Memory B cell (primary cell): ENCODE measurements around the gene AGBL4.

Experiments used
- ATAC-seq: fragments of 150-1000 bp; cut with Tn5 transposase; 2 replicates; pipeline ENCODE4 v1.10.0; 2021; ENCODE audit warnings: low read depth, mild to moderate bottlenecking, moderate library complexity
- DNase-seq, 2 donors: peaks; one replicate each; pipeline ENCODE4 v3.0.0; 2022; ENCODE audit warnings: low spot score in 2 of 2
- H3K27ac Mint-ChIP-seq: one replicate; pipeline ENCODE4 v1.8.0; 2022; ENCODE audit warnings: mild to moderate bottlenecking, moderate library complexity, mixed read lengths
- H3K27me3 Mint-ChIP-seq: one replicate; pipeline ENCODE4 v1.8.0; 2022; ENCODE audit warnings: mixed read lengths
- H3K36me3 Mint-ChIP-seq: one replicate; pipeline ENCODE4 v1.8.0; 2022; ENCODE audit warnings: mild to moderate bottlenecking, mixed read lengths
- H3K4me1 Mint-ChIP-seq: one replicate; pipeline ENCODE4 v1.8.0; 2022; ENCODE audit warnings: mixed read lengths
- H3K4me3 Mint-ChIP-seq: one replicate; pipeline ENCODE4 v1.8.0; 2022; ENCODE audit warnings: mild to moderate bottlenecking, moderate library complexity, mixed read lengths
- H3K9me3 Mint-ChIP-seq: one replicate; pipeline ENCODE4 v1.8.0; 2022; ENCODE audit warnings: mixed read lengths

Gene AGBL4

GRCh38 chr1:48741380-48741779 is 1282.4 kb downstream of the AGBL4 start:
- DNase-seq: no peak
- Mint-ChIP-seq H3K36me3 (peaks cover 45% of the 10 kb centered on the region), H3K4me1 (peaks cover 12% of the 10 kb centered on the region), H3K27me3 (no peaks in the 10 kb centered on the region), H3K4me3 (no peak overlapping the region), H3K9me3 (no peaks in the 10 kb centered on the region), H3K27ac (no peak overlapping the region)
- no peak for ATAC-seq

DNA sequence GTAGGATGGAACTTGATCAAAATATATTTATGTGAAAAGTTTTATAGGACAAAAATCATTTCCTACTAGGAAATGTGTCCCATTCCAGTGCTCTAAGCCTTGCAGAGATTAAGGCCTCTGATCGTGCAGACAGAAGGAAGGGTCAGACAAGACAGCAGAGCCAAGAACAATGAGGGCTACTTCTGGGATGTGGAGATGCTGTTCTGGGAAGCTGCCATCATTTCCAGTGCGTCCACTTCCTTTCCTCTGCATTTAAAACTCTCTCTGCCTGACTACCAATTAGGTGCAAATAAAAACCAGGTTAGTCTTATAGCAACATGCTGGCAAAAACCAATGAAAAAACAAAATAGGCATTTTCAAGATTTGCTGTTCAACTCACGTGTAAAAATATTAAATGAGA is 1283.1 kb downstream of the AGBL4 start:
- Mint-ChIP-seq H3K4me1 (peaks cover 13% of the 10 kb centered on the region), H3K4me3 (no peak overlapping the region), H3K27ac (no peak overlapping the region), H3K36me3 (peaks cover 48% of the 10 kb centered on the region), H3K27me3 (no peaks in the 10 kb centered on the region), H3K9me3 (no peaks in the 10 kb centered on the region)
- no peak for ATAC-seq
- DNase-seq: no peak

DNA sequence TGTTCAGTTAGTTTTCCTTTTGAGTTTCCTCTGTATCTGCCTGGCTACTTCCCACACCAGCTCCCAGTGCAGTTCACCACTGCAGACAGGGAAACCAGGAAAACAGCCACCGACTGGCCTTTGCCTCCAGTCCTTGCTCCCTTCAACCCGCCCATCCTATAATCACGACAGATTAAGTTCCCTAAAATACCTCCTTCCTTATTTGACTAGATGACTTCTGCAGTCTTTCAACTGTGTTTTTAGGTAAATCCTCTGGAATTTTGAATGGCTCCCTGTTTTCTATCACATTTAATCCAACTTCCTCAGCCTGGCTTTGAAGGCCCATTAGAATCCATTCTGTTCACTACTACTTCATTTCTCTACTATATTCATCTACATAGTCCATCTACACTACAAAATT is 1284.7 kb downstream of the AGBL4 start:
- peaks cover 5% of the 10 kb centered on the region for H3K4me1 Mint-ChIP-seq
- ATAC-seq (no peak), DNase-seq (no peak)
- no peaks in the 10 kb centered on the region for H3K27me3 Mint-ChIP-seq
- H3K27ac Mint-ChIP-seq: no peak overlapping the region
- peaks cover 49% of the 10 kb centered on the region for H3K36me3 Mint-ChIP-seq
- no peaks in the 10 kb centered on the region for H3K9me3 Mint-ChIP-seq
- no peak overlapping the region for H3K4me3 Mint-ChIP-seq

DNA sequence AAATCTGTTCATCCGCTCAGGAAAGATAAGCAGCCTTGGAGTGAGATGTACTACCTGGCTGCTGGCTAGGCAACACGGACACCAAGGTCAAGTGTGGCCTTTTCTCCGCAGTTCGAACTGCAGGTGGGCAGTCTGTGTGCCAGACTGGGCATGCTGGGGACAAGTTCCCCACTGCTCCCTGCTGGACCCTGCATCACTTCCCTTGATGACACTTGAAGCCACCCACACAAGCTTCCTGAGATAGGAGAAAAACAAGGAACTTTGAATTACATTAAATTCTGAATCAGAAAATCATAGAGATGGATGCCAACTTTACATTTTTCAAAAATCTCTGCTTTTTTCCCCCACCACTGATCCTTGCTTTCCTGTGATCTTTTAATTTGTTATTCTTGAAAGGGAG is 1285.4 kb downstream of the AGBL4 start:
- no peak overlapping the region for H3K27ac Mint-ChIP-seq
- H3K9me3 Mint-ChIP-seq: no peaks in the 10 kb centered on the region
- no peaks in the 10 kb centered on the region for H3K27me3 Mint-ChIP-seq
- no peak for DNase-seq
- peaks cover 5% of the 10 kb centered on the region for H3K4me1 Mint-ChIP-seq
- no peak overlapping the region for H3K4me3 Mint-ChIP-seq
- H3K36me3 Mint-ChIP-seq: peaks cover 49% of the 10 kb centered on the region
- no peak for ATAC-seq

GRCh38 chr1:48735796-48736195 is 1288.0 kb downstream of the AGBL4 start:
- Mint-ChIP-seq H3K27me3 (no peaks in the 10 kb centered on the region), H3K4me3 (no peak overlapping the region), H3K9me3 (no peaks in the 10 kb centered on the region), H3K4me1 (peaks cover 5% of the 10 kb centered on the region), H3K27ac (no peak overlapping the region), H3K36me3 (peaks cover 36% of the 10 kb centered on the region)
- ATAC-seq (no peak), DNase-seq (no peak)

DNA sequence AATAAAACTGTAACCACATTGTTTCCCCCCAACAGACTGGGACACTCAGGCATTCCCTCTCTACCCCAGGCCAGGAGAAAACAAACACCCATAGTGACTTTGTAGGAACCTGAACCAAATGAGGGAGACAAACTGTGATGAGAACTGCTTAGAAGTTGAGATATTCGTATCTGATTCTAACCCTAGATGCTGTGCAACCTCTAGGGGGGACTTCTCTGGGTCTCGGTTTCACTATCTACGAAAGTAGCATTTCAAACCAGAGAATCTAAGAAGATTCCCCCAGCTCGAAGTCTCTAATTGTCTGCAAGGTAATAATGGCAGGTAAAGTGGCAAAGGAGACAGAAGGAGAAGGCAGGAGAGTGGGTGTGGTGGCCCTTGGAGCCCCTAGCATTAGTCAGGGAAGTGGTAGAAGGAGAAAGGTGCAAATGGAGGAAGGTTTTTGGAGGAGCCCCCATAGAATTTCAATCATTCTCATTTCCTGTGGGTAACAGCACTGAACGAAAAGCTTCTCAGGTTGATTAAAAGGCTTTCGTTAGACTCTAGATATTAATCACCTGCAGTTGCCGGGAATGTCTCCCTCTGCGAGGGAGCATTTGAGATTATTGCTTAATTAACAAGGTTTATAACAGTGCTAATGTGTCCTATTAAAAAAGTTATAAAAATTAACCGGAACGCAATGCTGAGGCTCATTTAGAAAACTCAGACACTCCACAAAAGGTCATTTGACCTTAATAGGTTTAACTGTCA is 1293.4 kb downstream of the AGBL4 start:
- Mint-ChIP-seq H3K9me3 (no peaks in the 10 kb centered on the region), H3K4me1 (peaks cover 2% of the 10 kb centered on the region), H3K27ac (peak overlapping the region; percentile 80), H3K36me3 (peaks cover 19% of the 10 kb centered on the region), H3K27me3 (no peaks in the 10 kb centered on the region), H3K4me3 (no peak overlapping the region)
- ATAC-seq (no peak), DNase-seq (no peak)

DNA sequence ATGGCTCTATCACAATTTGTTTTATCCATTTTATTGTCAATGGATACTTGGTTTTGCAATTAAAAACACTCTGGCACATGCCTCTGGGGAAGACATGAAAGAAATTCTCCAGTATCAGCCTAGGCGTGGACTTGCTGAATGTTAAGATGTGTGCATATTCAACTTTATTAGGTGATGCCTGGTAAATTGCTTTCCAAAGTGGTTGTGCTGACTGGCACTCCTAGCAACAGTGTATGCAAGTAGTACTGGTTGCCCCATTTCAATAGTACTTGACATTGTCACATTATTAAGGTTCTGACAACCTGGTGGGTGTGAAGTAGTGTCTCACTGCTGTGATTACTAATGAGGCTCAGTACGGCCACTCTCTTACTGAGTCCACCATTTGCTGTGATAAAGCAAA is 1295.2 kb downstream of the AGBL4 start:
- no peak for ATAC-seq
- Mint-ChIP-seq H3K4me3 (no peak overlapping the region), H3K4me1 (peaks cover 2% of the 10 kb centered on the region), H3K27ac (no peak overlapping the region), H3K27me3 (no peaks in the 10 kb centered on the region), H3K36me3 (peaks cover 10% of the 10 kb centered on the region), H3K9me3 (no peaks in the 10 kb centered on the region)
- DNase-seq: no peak

DNA sequence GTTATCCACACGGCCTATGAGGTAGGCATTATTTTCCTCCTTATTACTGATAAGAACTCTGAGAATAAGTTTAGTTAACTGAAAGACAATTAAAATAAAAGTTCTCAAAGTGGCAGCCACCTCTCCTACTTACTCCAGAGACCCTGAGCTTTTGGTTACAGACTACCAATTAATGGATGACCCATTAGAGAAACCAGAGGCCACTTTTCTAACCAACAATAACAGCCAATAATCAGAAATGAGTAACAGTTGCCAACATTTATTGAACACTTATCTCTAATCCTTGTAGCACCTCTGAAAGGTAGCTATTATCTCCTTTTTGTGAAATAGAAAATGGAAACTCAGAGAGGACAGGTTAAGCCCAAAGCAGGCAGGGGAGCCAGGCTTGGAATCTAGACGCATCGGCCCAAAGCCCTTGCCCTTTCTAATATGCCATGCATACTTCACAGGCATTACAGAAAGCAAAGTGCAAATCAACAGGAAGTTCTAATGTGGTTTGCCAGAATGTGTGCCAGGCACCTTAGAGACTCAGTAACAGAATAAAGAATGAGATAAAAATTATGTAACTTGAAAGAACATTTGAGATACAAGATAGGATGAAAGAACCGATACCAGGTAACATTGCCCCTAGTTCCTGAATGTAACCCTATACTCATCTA is 1297.1 kb downstream of the AGBL4 start:
- H3K27me3 Mint-ChIP-seq: no peaks in the 10 kb centered on the region
- H3K36me3 Mint-ChIP-seq: peaks cover 10% of the 10 kb centered on the region
- H3K4me3 Mint-ChIP-seq: no peak overlapping the region
- no peak overlapping the region for H3K27ac Mint-ChIP-seq
- H3K4me1 Mint-ChIP-seq: peaks cover 2% of the 10 kb centered on the region
- DNase-seq (no peak), ATAC-seq (no peak)
- no peaks in the 10 kb centered on the region for H3K9me3 Mint-ChIP-seq

DNA sequence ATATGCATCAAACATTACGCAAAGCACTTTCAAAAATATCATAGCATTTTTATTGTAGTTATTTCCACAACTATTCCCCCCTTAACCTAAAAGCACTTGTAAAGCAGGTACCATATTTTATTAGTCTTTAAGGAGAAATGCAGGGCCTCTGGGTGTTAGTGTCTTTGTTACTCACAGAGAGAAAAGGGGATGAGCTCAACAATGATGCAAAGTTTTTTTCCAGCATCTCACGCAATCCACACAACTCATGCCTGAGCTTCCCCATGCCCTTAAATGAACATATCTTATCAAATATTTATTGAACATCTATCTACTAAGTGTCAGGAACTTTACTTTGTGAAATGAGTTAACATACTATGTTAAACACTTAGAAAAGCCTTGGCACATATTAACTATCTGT is 1297.6 kb downstream of the AGBL4 start:
- peak overlapping the region; percentile 24 for H3K27ac Mint-ChIP-seq
- no peak for DNase-seq

GRCh38 chr1:48725341-48726046 is 1298.3 kb downstream of the AGBL4 start:
- H3K4me3 Mint-ChIP-seq: no peak overlapping the region
- no peak for DNase-seq

More for the DNA sequence above, 1297.6 kb downstream of the AGBL4 start:
- H3K9me3 Mint-ChIP-seq: no peaks in the 10 kb centered on the region
- H3K4me1 Mint-ChIP-seq: peaks cover 2% of the 10 kb centered on the region
- no peak for ATAC-seq
- H3K27me3 Mint-ChIP-seq: no peaks in the 10 kb centered on the region
- no peak overlapping the region for H3K4me3 Mint-ChIP-seq
- peaks cover 10% of the 10 kb centered on the region for H3K36me3 Mint-ChIP-seq

GRCh38 chr1:48720929-48721328 is 1302.8 kb downstream of the AGBL4 start:
- no peaks in the 10 kb centered on the region for H3K4me1 Mint-ChIP-seq
- no peaks in the 10 kb centered on the region for H3K36me3 Mint-ChIP-seq
- no peak overlapping the region for H3K4me3 Mint-ChIP-seq
- no peaks in the 10 kb centered on the region for H3K27me3 Mint-ChIP-seq
- H3K9me3 Mint-ChIP-seq: no peaks in the 10 kb centered on the region
- H3K27ac Mint-ChIP-seq: no peak overlapping the region
- ATAC-seq (no peak), DNase-seq (no peak)

More at GRCh38 chr1:48725341-48726046, 1298.3 kb downstream of the AGBL4 start:
- no peak for ATAC-seq
- H3K36me3 Mint-ChIP-seq: peaks cover 10% of the 10 kb centered on the region
- peaks cover 2% of the 10 kb centered on the region for H3K4me1 Mint-ChIP-seq
- H3K9me3 Mint-ChIP-seq: no peaks in the 10 kb centered on the region
- no peaks in the 10 kb centered on the region for H3K27me3 Mint-ChIP-seq
- H3K27ac Mint-ChIP-seq: peak overlapping the region; percentile 24

GRCh38 chr1:48718705-48719104 is 1305.0 kb downstream of the AGBL4 start:
- no peak for ATAC-seq
- no peaks in the 10 kb centered on the region for H3K36me3 Mint-ChIP-seq
- no peaks in the 10 kb centered on the region for H3K4me1 Mint-ChIP-seq
- no peaks in the 10 kb centered on the region for H3K9me3 Mint-ChIP-seq
- H3K27me3 Mint-ChIP-seq: no peaks in the 10 kb centered on the region
- no peak for DNase-seq
- H3K4me3 Mint-ChIP-seq: no peak overlapping the region
- no peak overlapping the region for H3K27ac Mint-ChIP-seq

- ATAC-seq (no peak), DNase-seq (no peak)
- no peaks in the 10 kb centered on the region for H3K36me3 Mint-ChIP-seq
- H3K27me3 Mint-ChIP-seq: no peaks in the 10 kb centered on the region
- H3K27ac Mint-ChIP-seq: no peak overlapping the region
- no peaks in the 10 kb centered on the region for H3K4me1 Mint-ChIP-seq
- H3K9me3 Mint-ChIP-seq: no peaks in the 10 kb centered on the region
- H3K4me3 Mint-ChIP-seq: no peak overlapping the region
Observed at GRCh38 chr1:48718116-48718630, 1305.6 kb downstream of the AGBL4 start.

DNA sequence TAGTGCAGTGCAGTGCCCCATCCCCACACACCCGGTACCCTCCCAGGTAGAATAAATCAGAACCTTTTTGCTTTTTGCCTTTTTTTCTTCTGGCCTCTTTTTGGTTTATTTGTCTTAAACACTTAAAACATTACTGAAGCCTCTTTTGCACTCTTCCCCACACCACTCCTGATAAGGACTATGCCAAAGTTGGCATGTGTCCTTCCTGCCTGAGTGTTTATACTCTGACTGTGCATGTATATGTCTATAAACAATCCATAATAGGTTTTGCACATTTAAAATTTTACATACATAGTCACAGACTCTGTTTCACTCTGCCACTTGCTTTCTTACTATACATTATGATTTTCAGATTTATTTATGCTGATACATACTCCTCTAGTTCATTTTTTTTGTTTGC is 1306.7 kb downstream of the AGBL4 start:
- H3K9me3 Mint-ChIP-seq: no peaks in the 10 kb centered on the region
- H3K4me1 Mint-ChIP-seq: no peaks in the 10 kb centered on the region
- no peak overlapping the region for H3K27ac Mint-ChIP-seq
- H3K36me3 Mint-ChIP-seq: no peaks in the 10 kb centered on the region
- H3K4me3 Mint-ChIP-seq: no peak overlapping the region
- no peak for ATAC-seq
- DNase-seq: no peak
- H3K27me3 Mint-ChIP-seq: no peaks in the 10 kb centered on the region
